Activated CD8-positive, alpha-beta memory T cell treated with anti-CD3 and anti-CD28 coated beads, Interleukin-2, amount 10 ng/mL, durations not matched to agents 7 days and 5 days (primary cell): ENCODE data around the gene CYP27B1. TPM values are rescaled to one million over a fixed set of nuclear protein-coding genes. Genes with fewer than 3 reads are reported as not detected.

Source experiments
- ATAC-seq: fragments of 150-1000 bp; cut with Tn5 transposase; one replicate; pipeline ENCODE4 v1.10.0; 2021; ENCODE audit warnings: moderate library complexity
- CTCF ChIA-PET: fragments of 350-600 bp; sonication (Branson Sonifier 250); formaldehyde crosslinking; loops from one replicate; lab custom pipeline; 2021; ENCODE audit warnings: antibody characterized with exemption; lab: Charles Lee
- DNase-seq: peaks from one replicate; pipeline ENCODE4 v3.0.0-alpha.2; 2020
- H3K27ac Mint-ChIP-seq: one replicate; pipeline ENCODE4 v1.8.0; 2021; ENCODE audit warnings: mild to moderate bottlenecking, mixed read lengths
- H3K27me3 Mint-ChIP-seq: one replicate; pipeline ENCODE4 v1.8.0; 2021; ENCODE audit warnings: mixed read lengths
- H3K36me3 Mint-ChIP-seq: one replicate; pipeline ENCODE4 v1.8.0; 2021; ENCODE audit warnings: mild to moderate bottlenecking, mixed read lengths
- H3K4me1 Mint-ChIP-seq: one replicate; pipeline ENCODE4 v1.8.0; 2021; ENCODE audit warnings: mixed read lengths
- H3K4me3 Mint-ChIP-seq: one replicate; pipeline ENCODE4 v1.8.0; 2021; ENCODE audit warnings: mild to moderate bottlenecking, moderate library complexity, mixed read lengths
- H3K9me3 Mint-ChIP-seq: one replicate; pipeline ENCODE4 v1.8.0; 2022; ENCODE audit warnings: low read depth, mixed read lengths
- total RNA-seq, 2 experiments: library from RNA; stranded (reverse); gene quantifications; one replicate each; pipeline ENCODE4 v1.2.3, GENCODE V29; 2021

The CYP27B1 gene
- total RNA-seq, 2 experiments from 2014 or later, result 4.5 to 5.4 TPM

DNA sequence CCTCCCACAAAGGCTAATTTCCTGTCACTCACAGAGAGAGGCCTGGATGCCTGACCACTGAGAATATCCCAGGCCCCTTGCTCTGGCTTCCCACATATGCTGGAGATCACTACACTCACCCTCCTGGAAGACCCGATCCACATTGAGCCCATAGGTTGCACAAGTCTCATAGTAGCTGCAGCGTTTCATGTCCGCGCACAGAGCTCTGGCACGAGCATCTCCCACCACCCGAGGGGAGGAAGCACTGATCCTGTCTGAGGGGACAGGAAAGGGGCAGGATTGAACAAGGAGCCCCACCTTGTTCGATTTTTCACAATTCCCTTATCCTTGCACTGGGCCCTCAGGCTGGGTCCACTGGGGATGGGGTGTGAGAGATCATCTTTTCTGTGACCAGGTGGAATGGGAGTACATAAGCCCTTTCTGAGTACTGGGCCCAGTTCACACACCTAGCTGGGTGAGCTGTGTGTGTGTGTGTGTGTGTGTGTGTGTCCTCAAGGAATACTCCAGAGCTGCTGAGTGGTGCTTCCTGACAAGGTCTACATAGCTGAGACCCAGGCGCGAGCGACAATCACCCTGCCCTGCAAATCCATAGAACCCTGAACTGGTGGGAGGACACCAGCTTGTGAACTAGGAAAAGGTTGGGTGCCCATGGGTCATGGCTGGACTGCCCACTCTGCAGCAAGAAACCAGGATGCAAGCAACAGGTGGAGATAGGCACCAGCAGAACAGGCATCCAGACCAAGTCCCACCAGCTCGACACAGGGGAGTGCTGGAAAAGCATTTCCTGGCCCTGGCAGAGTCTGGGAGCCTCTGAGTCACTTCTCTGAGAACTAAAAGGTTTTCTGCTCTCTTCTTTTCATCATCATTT lies 33.9 kb downstream of the CYP27B1 start:
- CTCF ChIA-PET, result interaction anchor here (1.3 to 3.1 kb wide), 2 partner anchors 8 to 25 kb away, joined by 3 to 13 read pairs; no protein-coding TSS in a partner anchor
- Mint-ChIP-seq H3K4me1 (no peaks in the 10 kb centered on the region), H3K36me3 (peaks cover 51% of the 10 kb centered on the region), H3K27me3 (no peaks in the 10 kb centered on the region), H3K9me3 (no peaks in the 10 kb centered on the region), H3K27ac (peak overlapping the region; percentile 7), H3K4me3 (no peak overlapping the region)
- ATAC-seq, result no peak
- no peak for DNase-seq

DNA sequence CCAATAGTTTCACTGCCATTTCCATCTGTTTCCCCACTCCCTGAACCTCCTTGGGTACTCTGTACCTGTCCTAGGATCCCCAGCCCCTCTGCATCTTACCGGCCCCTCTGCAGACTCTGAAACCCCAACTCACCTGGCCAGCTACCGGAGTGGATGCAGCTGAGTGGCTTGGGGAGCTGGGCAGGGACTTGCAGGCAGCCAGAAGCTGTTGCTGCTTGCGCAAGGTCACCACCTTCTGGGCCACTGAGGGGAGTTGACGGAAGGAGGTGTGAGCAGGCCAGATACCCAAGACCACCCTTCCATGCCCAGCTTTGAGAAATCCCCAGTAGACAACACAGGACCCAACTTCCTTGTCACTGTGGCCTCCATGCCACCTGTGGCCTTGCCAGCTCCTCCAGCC lies 34.6 kb downstream of the CYP27B1 start:
- peak overlapping the region; percentile 47 for H3K27ac Mint-ChIP-seq

DNA sequence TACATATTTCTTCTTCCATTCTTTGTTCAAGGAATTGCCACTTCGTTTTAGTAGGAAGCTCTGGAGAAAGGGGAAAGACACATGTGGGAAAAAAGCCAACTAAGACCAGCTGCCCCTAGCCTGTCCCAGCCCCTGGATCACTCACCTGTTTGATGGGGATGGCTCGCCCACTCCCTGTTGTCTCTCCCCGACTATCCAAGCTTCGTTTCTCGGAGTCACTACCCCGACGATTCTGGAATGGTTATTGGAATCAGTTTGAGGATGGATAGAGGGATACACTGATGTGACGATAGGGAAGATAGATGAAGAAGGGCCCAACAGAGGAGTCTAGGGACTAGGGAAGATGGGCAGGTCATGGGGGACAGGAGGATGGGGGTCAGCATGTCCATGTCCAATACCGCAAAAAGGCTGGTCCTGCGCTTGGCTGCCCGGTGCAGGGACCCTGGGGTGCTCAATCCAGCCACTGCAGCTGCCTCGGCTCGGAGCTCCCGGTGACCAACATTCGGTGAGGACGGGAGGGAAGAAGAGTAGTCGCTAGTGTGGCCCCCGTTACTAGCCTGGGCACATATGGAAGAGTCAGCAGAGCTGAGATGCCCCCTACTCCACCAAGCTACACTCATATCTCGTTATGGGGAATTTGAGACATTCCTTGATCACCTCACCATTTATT lies 35.3 kb downstream of the CYP27B1 start:
- Mint-ChIP-seq H3K27ac (no peak overlapping the region), H3K36me3 (peaks cover 58% of the 10 kb centered on the region), H3K4me3 (no peak overlapping the region), H3K4me1 (no peaks in the 10 kb centered on the region), H3K9me3 (no peaks in the 10 kb centered on the region), H3K27me3 (no peaks in the 10 kb centered on the region)
- ATAC-seq (no peak), DNase-seq (no peak)
- CTCF ChIA-PET, result interaction anchor here (0.9 to 3.1 kb wide), 3 partner anchors 9 to 13 kb away, joined by 3 to 13 read pairs (median 3); no protein-coding TSS in a partner anchor

More for the DNA sequence above, 34.6 kb downstream of the CYP27B1 start:
- ATAC-seq (no peak), DNase-seq (no peak)
- H3K4me3 Mint-ChIP-seq, result no peak overlapping the region
- CTCF ChIA-PET, result interaction anchor here (0.9 to 3.1 kb wide), 4 partner anchors 9 to 24 kb away, joined by 3 to 13 read pairs (median 3); no protein-coding TSS in a partner anchor
- no peaks in the 10 kb centered on the region for H3K4me1 Mint-ChIP-seq
- no peaks in the 10 kb centered on the region for H3K27me3 Mint-ChIP-seq
- H3K36me3 Mint-ChIP-seq, result peaks cover 57% of the 10 kb centered on the region
- no peaks in the 10 kb centered on the region for H3K9me3 Mint-ChIP-seq

DNA sequence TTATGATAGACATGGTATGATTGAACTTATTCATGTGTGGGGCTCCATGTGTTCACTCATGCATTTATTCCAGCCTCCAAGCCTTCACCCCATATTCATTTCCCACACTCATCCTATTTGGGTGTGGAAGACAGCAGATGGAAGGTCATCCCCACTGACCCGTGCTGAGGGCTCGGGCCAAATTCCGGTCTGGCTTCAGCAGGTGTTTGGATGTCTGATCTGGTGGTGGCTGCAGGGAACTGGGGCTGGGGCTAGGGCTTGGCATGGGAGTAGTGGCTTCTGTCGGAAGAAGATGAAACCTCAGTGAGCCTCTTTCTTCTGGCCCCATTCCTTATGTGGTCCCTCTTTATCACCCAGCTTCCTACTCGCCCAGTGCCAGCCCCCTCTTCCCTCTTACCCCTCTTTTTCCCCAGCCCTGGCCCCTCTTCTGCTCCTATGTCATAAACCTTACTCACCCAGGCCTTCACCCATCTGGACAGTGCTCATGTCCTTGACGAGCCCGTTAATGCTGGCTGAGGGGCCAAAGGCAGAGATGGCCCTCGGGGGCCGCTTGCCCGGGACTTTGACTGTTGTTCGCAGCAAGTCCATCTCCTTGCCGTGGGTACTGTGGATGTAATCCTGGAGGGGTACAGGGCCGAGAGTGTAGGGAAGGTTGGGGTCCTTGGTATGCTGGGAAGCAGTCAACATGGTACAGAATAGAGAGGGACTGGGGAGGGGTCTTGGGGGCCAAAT lies 36.4 kb downstream of the CYP27B1 start:
- Mint-ChIP-seq H3K27ac (no peak overlapping the region), H3K9me3 (no peaks in the 10 kb centered on the region), H3K4me3 (no peak overlapping the region), H3K36me3 (peaks cover 58% of the 10 kb centered on the region), H3K4me1 (no peaks in the 10 kb centered on the region), H3K27me3 (no peaks in the 10 kb centered on the region)
- CTCF ChIA-PET, result interaction anchor here (1.4 to 3.1 kb wide), 2 partner anchors 11 to 12 kb away, joined by 3 to 13 read pairs; no protein-coding TSS in a partner anchor
- ATAC-seq (no peak), DNase-seq (no peak)

DNA sequence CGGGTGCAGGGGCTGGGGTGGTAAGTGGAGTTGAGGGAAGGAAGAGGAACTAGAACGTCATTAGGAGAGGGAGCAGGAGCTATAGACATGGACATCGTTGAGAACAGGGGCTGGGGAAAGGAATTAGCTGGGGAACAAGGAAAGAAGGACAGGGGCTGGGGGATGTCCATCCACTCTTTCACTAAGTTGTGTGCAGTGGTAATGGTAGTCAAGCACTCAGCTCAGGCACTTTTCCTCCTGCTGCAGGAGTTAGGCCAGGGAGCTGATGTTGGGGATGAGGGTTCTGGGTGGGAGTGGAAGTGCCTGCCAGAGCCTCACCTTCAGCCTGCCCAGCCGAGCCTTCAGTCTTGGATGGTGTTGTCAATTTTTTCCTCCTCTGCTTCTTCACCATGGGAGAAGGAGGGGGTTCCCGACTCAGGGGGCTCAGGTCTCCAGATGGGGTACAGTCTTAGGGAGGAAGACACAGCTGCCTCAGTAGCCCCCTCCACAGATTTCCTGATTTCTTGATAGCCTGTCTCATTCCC lies 37.5 kb downstream of the CYP27B1 start:
- Mint-ChIP-seq H3K4me1 (peaks cover 2% of the 10 kb centered on the region), H3K9me3 (no peaks in the 10 kb centered on the region), H3K27me3 (no peaks in the 10 kb centered on the region), H3K27ac (no peak overlapping the region), H3K4me3 (no peak overlapping the region), H3K36me3 (peaks cover 57% of the 10 kb centered on the region)
- CTCF ChIA-PET, result no interaction called here
- ATAC-seq (no peak), DNase-seq (peak; percentile 37)

DNA sequence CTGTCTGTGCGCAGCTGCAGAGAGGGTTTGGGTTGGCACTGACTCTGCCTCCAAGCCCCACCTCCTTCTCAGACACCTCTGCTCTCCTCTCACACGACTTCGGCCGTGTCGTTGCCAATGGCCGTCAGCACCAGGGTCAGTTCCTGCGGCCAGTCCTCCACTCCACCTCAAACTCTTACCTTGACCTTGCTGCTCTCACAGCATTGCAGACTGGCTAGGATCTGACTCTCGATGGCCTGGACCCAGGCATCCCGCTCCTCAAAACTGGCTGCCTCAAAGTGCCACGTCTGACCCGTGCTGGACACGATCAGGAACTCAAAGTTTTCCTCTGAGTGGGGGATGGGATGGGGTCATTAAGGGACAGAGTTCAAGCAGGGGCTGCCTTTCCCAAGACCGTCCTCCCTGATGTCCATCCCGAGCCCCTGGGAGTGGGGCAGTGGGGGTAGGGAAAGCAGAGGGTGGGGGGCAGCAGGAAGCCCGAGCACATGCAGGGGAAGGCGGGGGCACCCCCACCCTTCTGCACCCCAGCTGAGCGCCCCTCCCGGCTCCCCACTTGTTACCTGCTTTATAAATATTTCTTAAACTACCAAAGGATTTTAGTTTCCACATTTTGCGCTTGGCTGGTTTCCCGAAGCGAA lies 39.0 kb downstream of the CYP27B1 start:
- peaks cover 2% of the 10 kb centered on the region for H3K4me1 Mint-ChIP-seq
- DNase-seq, result peak; percentile 31
- CTCF ChIA-PET, result no interaction called here
- no peak overlapping the region for H3K4me3 Mint-ChIP-seq
- ATAC-seq, result no peak
- H3K27me3 Mint-ChIP-seq, result no peaks in the 10 kb centered on the region
- peak overlapping the region; percentile 57 for H3K27ac Mint-ChIP-seq
- no peaks in the 10 kb centered on the region for H3K9me3 Mint-ChIP-seq
- H3K36me3 Mint-ChIP-seq, result peaks cover 49% of the 10 kb centered on the region

DNA sequence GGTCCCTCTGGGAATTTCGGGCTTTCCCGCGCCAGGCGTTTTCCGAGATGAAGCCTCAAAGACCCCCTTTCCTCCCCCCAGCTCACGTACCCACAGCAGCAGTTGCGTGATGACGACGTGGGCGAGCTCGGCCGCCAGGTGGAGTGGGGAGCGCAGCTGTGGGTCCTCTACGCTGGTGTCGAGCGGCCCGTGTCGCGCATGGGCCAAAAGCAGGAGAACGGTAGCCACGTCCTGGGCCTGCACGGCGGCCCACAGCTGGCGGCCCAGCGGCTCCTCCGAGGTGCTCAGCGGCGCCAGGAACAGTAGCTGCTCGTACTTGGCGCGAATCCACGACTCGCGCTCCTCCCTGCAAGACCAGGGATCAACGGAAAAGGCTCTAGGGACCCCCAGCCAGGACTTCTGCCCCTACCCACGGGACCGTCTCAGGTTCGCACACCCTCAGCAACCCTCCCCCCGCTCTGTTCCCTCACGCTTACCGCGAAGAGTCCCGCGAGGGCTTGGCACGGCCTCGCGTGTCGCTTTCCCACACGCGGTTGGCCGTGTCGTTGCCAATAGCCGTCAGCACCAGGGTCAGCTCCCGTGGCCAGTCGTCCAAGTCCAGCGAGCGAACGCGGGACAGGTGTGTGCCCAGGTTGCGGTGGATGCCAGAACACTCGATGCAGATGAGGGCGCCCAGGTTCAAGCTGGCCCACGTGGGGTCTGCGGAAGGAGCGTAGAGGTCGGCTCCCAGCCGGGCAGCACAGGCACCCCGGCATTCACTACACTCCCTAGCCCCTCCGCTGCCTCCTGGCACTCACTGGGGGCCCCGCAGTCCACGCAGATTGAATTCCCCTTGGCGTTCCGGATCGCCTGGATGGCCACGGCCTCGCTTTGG lies 39.8 kb downstream of the CYP27B1 start:
- H3K4me3 Mint-ChIP-seq, result no peak overlapping the region
- no peak for ATAC-seq
- no peak overlapping the region for H3K27ac Mint-ChIP-seq
- no peaks in the 10 kb centered on the region for H3K27me3 Mint-ChIP-seq
- DNase-seq, result peak; percentile 39
- peaks cover 2% of the 10 kb centered on the region for H3K4me1 Mint-ChIP-seq
- H3K9me3 Mint-ChIP-seq, result no peaks in the 10 kb centered on the region
- CTCF ChIA-PET, result interaction anchor here (1.1 kb wide), 1 partner anchor 38 kb away, joined by 3 read pairs; no protein-coding TSS in a partner anchor
- H3K36me3 Mint-ChIP-seq, result peaks cover 47% of the 10 kb centered on the region

DNA sequence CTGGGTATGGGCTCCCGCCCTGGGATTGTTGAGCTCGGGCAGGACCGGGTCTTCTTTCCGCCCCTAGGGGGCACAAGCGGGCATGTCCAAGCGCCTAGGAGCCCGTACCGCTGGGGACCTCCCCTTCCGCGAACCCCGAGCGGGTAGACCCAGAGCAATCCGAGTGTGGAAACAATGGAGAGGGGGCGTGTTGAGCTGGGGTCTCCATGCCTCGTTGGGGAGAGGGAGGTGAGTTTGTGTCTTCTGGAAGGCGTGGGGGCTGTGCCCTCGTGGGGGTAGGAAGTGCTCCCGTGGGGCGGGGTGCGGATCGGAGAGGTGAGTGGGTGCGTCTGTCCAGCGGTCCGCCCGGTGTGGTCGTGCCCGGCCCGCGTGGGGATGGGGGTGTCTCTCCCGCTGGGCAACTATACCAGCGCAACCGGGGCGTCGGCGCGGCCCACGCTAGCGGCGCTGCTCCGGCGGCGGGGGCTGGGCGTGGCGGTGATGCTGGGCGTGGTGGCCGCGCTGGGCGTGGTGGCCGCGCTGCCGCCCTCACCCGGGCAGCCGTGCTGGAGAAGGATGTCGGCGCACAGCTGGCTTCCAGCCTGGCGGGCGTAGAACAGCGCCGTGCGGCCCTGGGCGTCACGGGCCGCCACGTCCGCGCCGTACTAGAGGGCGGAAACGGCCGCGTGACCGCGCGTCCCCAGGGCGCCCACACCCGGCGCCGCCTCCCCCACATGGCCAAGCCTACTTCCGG lies 40.6 kb downstream of the CYP27B1 start:
- Mint-ChIP-seq H3K27me3 (no peaks in the 10 kb centered on the region), H3K36me3 (peaks cover 42% of the 10 kb centered on the region), H3K27ac (peak overlapping the region; percentile 15), H3K4me1 (peaks cover 2% of the 10 kb centered on the region), H3K4me3 (peak overlapping the region; percentile 28), H3K9me3 (no peaks in the 10 kb centered on the region)
- ATAC-seq, result peak; percentile 50
- peak; percentile 46 for DNase-seq
- CTCF ChIA-PET, result interaction anchor here (1.0 to 2.0 kb wide), 4 partner anchors 14 to 38 kb away, joined by 3 to 6 read pairs (median 4); no protein-coding TSS in a partner anchor

DNA sequence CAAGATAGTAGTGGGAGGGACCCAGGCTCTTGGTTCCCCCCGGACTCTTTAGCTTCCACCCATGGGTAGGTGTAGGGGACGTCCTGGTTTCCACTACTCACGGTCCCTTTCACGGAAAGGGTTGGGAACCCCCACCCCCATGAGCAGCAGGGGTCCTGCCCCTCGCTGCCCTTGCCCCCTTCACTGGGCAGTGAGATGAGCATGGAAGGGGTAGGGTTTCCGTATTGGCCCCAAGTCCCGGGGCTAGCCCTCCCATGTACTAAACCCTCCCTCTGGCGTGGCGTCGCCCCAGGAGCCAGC lies 41.1 kb downstream of the CYP27B1 start:
- CTCF ChIA-PET, result interaction anchor here (1.0 to 2.0 kb wide), 3 partner anchors 15 to 31 kb away, joined by 3 to 6 read pairs (median 4); no protein-coding TSS in a partner anchor
- peaks cover 2% of the 10 kb centered on the region for H3K4me1 Mint-ChIP-seq
- no peak overlapping the region for H3K27ac Mint-ChIP-seq
- no peaks in the 10 kb centered on the region for H3K27me3 Mint-ChIP-seq
- H3K9me3 Mint-ChIP-seq, result no peaks in the 10 kb centered on the region
- ATAC-seq (no peak), DNase-seq (no peak)
- peaks cover 38% of the 10 kb centered on the region for H3K36me3 Mint-ChIP-seq
- no peak overlapping the region for H3K4me3 Mint-ChIP-seq

DNA sequence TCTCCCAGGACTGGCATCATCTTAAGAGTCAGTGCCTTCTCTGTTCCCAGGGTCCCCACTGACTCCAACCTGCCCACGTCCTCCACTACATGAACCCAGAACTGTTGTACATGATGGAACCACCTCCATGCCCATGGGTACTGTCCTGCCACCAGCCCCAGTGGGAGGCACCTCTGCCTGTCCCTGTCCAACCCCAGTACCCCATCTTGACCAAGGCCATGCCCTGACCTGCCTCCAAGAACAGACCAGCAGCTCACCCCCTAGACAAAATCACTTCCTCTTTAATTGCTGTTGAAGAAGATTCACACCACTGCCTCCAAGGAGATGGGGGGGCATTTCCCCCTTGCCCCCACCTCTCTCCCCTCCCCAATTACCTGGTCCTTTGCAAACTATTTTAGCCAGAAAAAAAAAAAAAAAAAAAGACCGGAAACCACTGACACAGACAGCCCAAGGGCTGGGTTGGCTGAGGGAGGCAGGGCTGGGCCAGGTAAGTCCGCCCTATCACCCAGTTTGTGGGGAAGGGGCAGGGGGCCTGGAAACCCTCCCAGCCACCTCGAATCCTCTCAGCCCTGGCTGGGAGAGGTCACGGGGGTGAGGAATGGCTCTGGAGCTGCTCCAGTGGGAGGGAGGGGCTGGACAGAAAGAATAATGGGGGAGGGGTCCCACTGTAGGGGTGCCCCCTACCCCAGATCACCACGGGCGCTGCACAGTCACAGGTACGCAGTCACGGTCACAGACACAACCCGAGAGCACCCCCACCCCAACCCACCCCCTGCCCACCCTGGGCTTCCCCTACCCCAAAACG lies 41.7 kb downstream of the CYP27B1 start:
- no peak for ATAC-seq
- Mint-ChIP-seq H3K4me3 (no peak overlapping the region), H3K27me3 (no peaks in the 10 kb centered on the region), H3K4me1 (peaks cover 2% of the 10 kb centered on the region), H3K27ac (peak overlapping the region; percentile 65), H3K9me3 (no peaks in the 10 kb centered on the region), H3K36me3 (peaks cover 34% of the 10 kb centered on the region)
- peak; percentile 35 for DNase-seq
- CTCF ChIA-PET, result interaction anchor here (1.0 to 2.0 kb wide), 3 partner anchors 16 to 32 kb away, joined by 3 to 6 read pairs (median 4); no protein-coding TSS in a partner anchor
